ENCODE data around the gene FABP2.
"Not testable (repeated sequence)": the region's sequence is repeated elsewhere in the genome, so short reads cannot be mapped to it uniquely, and the experiment has no call there.

Gene FABP2

DNA sequence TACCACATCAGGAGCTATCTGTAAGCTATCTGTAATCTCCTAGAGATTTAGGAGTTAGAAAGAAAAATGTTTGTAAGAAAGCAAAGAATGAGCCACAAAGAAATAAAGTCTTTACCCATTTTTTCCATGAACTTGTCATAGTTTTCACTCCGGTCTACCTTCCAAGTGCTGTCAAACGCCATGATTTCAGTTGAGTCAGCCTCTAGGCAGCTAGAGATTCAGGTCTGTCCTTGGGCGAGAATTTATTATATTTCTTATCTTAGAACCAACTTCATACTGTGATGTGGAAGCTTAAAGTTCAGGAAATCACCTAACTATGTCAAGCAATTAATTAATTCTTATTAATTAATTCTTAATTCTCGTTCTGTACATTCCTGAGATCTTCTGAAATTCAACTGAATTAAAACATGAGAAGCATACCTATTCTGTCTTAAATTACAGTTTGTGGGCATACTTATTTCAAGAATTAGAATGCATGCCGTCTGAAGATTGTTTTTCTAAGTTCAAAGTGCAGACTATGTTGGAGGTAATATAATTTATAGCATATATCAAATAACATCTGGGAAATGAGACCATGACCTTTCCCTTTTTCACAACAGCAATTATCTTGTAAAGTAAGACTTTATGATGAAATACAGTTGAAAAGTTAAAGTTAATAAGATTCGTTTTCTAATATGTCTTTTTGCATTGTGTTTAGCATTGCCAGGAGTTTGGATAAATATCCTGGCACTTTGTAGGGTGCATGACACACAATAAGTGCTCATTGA, at the start of gene FABP2:
Gene FABP2, minus strand, starts transcription at position 218 of the 767 bp plus-strand sequence. Its CDS starts 36 bp downstream, at position 182.
- Histone ChIP-seq H3K9me3 (no peaks in the 10 kb centered on the region), H3K27ac (no peak within 1 kb of the TSS), H3K36me3 (no peaks in the 10 kb centered on the region), H3K27me3 (no peaks in the 10 kb centered on the region), H3K4me1 (no peaks in the 10 kb centered on the region), H3K4me3 (no peak within 1 kb of the TSS)
- intact Hi-C loops (cut with DNase I; ENCODE audit: low total_unique reads): no loop called here
- TF ChIP-seq, protein P1, sequence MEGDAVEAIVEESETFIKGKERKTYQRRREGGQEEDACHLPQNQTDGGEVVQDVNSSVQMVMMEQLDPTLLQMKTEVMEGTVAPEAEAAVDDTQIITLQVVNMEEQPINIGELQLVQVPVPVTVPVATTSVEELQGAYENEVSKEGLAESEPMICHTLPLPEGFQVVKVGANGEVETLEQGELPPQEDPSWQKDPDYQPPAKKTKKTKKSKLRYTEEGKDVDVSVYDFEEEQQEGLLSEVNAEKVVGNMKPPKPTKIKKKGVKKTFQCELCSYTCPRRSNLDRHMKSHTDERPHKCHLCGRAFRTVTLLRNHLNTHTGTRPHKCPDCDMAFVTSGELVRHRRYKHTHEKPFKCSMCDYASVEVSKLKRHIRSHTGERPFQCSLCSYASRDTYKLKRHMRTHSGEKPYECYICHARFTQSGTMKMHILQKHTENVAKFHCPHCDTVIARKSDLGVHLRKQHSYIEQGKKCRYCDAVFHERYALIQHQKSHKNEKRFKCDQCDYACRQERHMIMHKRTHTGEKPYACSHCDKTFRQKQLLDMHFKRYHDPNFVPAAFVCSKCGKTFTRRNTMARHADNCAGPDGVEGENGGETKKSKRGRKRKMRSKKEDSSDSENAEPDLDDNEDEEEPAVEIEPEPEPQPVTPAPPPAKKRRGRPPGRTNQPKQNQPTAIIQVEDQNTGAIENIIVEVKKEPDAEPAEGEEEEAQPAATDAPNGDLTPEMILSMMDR (IDR thresholded peaks at IDR 0.05): no peak
- DNase-seq: no peak

DNA sequence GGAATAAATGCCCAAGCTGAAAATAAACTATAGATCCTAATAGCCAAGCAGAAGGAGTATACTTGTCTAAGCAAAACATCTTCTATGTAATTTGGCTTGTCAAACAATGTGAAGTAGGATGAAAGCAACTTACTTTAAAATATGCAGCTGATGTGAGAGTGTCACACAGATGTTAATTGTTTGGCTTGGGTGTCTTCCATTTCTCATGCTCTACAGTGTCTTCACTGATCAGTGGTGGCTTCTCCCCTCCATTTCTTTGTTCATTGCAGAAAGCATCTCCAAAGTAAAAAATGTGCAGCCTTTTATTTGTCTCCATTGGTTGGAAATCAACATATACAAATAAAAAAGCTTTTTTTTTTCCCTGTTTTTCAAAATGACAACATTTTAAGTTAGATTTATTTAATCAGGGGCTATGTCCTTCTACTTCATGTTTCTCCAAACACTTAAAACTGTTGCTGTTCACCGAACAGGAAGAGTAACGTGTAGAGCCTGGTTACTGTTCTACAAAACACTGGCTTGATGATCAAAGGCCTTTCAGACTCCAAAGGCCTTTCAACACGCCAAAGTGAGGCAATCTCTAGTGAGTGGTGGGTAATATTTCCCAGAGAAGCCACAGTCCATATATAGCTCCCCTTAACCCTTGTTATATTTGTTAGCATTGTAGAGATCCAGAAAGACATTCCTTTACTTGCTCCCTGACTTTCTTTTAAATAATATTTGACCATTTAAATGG, 49.2 kb upstream of the FABP2 start:
- H3K27ac ChIP-seq; H3K9me3 ChIP-seq; intact Hi-C loops (cut with DNase I; ENCODE audit: low total_unique reads); H3K4me1 ChIP-seq; H3K4me3 ChIP-seq; H3K36me3 ChIP-seq; DNase-seq; H3K27me3 ChIP-seq: not testable (repeated sequence)

DNA sequence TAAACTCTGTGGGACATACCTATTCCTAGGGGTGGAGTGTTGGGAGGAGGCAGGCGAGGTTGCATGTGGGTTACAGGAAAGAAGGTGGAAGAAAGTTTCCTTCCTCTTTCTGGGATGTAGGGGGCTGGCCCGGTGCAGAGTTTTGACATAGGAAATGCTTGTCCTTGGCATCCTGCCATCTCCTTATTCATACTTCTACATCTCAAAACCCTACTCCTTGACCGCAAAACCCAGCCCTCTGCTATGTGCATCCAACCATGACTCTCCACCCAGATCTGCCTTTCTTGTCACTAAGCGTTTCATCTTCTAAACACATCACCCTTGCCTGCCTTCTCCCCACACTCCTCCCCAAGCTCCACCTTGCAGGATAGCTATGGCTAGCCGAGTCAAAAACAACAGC, 48.5 kb upstream of the FABP2 start:
- H3K27ac ChIP-seq; H3K4me1 ChIP-seq; intact Hi-C loops (cut with DNase I; ENCODE audit: low total_unique reads); H3K9me3 ChIP-seq; H3K4me3 ChIP-seq; H3K27me3 ChIP-seq; H3K36me3 ChIP-seq; DNase-seq: not testable (repeated sequence)

DNA sequence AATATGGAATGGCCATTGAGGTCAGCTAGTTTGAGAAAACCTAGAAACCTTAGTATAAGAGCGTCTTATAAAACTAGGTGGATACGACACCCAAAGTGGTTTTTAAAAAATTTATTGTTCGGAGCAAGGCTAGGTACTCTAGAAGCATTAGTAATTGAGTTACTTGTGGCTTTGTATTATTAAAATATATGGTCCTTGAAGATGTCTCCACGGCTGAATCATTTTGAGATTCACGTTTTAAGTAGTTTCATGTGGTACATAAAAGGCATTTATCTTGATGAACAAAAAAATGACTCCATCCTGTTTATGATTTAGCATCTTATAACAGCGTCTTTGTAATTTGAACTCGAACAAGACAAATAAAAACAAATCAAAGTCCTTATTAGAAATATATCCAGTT, 44.9 kb upstream of the FABP2 start:
- H3K36me3 ChIP-seq; H3K27ac ChIP-seq; intact Hi-C loops (cut with DNase I; ENCODE audit: low total_unique reads); H3K4me1 ChIP-seq; DNase-seq; H3K4me3 ChIP-seq; H3K9me3 ChIP-seq; H3K27me3 ChIP-seq: not testable (repeated sequence)

DNA sequence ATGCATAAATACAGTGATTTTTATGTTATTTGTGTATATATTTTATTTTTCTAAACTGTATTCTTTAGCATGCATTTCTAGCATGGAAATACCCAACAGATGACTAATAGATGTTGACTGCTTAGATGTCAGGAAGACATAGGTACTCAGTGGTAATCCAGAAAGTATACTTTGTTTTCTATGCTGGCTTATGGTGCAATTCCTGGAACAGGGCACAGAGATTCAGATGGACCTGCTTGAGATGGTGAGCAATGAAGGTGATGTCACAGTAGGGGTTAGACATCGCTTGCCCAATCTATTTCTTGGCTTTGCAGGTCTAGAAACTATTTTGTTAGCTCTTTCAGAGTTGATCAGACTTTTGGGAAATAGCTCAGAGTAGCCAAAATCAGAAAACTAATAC, 42.3 kb upstream of the FABP2 start:
- H3K4me3 ChIP-seq; DNase-seq; H3K9me3 ChIP-seq; H3K36me3 ChIP-seq; intact Hi-C loops (cut with DNase I; ENCODE audit: low total_unique reads); H3K4me1 ChIP-seq; H3K27ac ChIP-seq; H3K27me3 ChIP-seq: not testable (repeated sequence)

DNA sequence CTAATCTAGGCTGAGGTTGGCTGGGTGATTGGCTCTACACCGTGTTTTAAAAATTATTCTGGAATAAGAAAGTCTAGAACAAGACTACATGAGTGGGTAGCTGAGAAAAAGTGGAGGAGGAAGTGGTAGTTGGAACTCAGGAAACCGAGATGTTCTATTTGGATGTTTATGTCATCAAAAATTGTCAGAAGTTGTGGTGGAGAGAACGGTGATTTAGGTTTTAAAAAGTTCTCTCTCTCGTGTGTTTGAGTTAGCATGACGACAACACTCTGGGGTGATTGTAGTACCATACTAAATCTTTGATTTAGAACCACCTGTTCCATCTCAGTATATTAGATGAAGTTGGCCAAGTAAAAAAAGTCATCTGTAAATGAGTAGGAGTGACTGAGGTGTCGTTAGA, 41.4 kb upstream of the FABP2 start:
- DNase-seq; intact Hi-C loops (cut with DNase I; ENCODE audit: low total_unique reads); H3K27me3 ChIP-seq; H3K27ac ChIP-seq; H3K36me3 ChIP-seq; H3K4me3 ChIP-seq; H3K9me3 ChIP-seq; H3K4me1 ChIP-seq: not testable (repeated sequence)

DNA sequence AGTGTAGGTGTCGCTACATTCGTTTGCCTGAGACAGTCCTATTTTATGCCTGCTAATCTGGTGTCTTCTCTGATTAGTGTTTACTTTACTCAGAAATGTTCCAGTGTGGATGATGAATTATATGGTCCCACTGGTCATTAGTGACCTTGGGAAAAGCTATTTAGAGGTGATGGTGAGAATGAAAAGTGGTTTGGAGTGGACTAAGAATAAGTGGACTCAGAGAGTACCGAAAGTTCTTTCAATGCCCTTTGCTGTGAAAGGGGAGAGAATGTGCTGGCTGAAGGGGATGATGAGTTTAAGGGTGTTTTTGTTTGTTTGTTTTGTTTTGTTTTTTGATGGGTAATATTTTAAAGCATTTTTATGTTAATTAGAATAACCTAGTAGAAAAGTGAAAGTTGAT, 40.5 kb upstream of the FABP2 start:
- H3K36me3 ChIP-seq; H3K27ac ChIP-seq; H3K4me3 ChIP-seq; H3K4me1 ChIP-seq; DNase-seq; intact Hi-C loops (cut with DNase I; ENCODE audit: low total_unique reads); H3K9me3 ChIP-seq; H3K27me3 ChIP-seq: not testable (repeated sequence)

DNA sequence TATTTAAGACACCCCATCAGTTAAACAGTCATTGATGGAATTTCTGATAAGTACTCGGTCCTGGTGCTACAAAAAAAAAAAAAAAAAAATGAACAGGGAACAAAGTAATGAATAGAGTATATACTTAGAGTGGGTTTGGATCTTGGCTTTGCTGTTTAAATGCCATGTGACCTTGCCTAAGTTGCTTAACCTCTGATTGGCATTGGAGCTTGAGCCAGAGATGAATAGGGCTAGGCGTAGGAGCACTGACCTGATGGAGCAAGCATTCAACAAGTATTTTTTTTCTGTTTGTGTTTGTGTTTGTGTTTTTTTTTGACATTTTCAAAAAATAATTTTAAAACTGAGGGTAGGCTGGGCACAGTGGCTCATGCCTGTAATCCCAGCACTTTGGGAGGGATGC, 37.9 kb upstream of the FABP2 start:
- intact Hi-C loops (cut with DNase I; ENCODE audit: low total_unique reads); H3K4me3 ChIP-seq; H3K36me3 ChIP-seq; H3K27ac ChIP-seq; H3K9me3 ChIP-seq; H3K27me3 ChIP-seq; DNase-seq: not testable (repeated sequence)
- H3K4me1 ChIP-seq: peaks cover 0 to 21% (median 5%) of the 10 kb centered on the region in 4 donors

DNA sequence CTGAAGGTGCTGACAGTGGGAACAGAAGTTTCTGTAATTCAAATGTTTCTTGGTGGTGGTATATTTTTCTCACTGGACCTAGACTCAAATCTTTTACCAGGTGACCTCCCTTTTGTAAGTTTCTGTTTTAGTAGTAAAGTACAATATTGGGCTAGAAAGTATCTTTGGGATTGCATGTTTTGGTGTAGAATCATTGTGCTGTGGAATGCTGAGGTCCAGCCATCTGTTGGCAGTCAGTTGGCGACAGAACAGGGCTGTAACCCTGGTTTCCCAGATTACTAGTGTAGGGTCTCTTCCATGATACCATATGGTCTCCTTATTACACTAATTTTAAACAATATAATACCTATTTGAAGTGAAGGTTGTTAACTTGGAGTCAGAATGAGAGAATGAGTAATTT, 34.9 kb upstream of the FABP2 start:
- H3K9me3 ChIP-seq; DNase-seq; H3K36me3 ChIP-seq; intact Hi-C loops (cut with DNase I; ENCODE audit: low total_unique reads); H3K4me3 ChIP-seq; H3K27me3 ChIP-seq: not testable (repeated sequence)
- peak overlapping the region; percentile 47 to 66 for H3K27ac ChIP-seq
- H3K4me1 ChIP-seq: peaks cover 0 to 21% (median 5%) of the 10 kb centered on the region in 4 donors

DNA sequence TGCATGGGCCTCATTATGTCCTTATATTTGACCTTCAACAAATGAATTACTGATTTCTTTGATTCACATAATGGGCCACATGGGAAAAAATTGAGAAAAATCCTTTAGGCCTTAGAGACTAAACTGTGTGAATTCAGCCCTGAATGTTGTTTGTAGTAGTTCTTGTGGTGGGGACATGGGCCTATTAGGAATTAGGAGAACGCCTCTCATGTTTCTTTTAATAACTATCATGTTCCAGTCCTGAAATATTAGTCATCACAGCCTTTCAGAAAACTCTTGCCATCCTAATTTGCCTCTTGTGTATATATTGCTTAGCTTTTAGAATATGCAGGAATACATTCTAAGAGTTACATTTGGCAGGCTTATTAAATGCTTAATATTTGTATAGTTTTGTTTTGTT, 34.1 kb upstream of the FABP2 start:
- DNase-seq; H3K36me3 ChIP-seq; intact Hi-C loops (cut with DNase I; ENCODE audit: low total_unique reads); H3K9me3 ChIP-seq; H3K27me3 ChIP-seq; H3K4me3 ChIP-seq: not testable (repeated sequence)
- Histone ChIP-seq H3K27ac (peak overlapping the region; percentile 57 to 66), H3K4me1 (peaks cover 0 to 21% (median 5%) of the 10 kb centered on the region in 4 donors)

DNA sequence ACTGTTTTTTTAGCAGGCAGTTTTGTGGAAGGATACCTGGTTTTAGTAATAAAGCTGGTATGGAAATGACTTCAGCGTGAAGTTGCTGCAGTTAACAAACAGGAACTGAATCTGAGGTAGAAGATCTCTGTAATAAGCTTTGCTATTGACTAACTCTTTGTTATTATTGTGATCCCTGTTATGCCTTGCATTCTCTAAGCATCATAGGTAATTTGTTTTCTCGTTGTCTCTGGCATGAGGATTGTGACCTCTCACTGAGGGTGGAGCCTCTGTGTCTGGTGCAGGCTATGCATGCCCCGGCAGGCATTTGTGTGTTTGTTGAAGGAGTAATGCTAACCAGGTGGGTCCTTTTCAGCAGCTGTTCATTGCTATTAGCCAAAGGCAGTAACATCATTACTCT, 31.4 kb upstream of the FABP2 start:
- intact Hi-C loops (cut with DNase I; ENCODE audit: low total_unique reads); H3K27me3 ChIP-seq; H3K36me3 ChIP-seq; H3K9me3 ChIP-seq; H3K4me3 ChIP-seq; DNase-seq; H3K27ac ChIP-seq: not testable (repeated sequence)
- H3K4me1 ChIP-seq: peaks cover 0 to 26% (median 5%) of the 10 kb centered on the region in 4 donors

DNA sequence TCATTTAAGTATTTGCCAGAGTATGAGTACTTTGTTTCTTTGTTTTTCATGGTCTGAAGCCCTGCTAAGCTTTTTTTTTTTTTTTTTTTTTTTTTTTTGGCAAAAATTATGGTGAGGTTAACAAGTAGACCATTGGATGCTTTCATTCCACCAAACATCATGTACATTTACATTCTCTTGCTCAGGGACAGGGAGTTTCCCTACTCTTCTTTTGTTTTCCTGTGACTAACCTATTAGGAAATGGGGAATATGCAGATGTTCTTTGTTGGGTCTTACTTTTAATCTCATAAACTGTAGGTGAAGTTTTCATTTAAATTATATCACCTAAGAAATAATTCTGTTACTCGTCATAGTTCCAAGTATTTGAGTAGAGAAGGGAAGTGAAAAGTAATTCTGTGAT, 26.2 kb upstream of the FABP2 start:
- H3K4me3 ChIP-seq; H3K27me3 ChIP-seq; intact Hi-C loops (cut with DNase I; ENCODE audit: low total_unique reads); H3K36me3 ChIP-seq; H3K27ac ChIP-seq; DNase-seq; H3K9me3 ChIP-seq; H3K4me1 ChIP-seq: not testable (repeated sequence)

DNA sequence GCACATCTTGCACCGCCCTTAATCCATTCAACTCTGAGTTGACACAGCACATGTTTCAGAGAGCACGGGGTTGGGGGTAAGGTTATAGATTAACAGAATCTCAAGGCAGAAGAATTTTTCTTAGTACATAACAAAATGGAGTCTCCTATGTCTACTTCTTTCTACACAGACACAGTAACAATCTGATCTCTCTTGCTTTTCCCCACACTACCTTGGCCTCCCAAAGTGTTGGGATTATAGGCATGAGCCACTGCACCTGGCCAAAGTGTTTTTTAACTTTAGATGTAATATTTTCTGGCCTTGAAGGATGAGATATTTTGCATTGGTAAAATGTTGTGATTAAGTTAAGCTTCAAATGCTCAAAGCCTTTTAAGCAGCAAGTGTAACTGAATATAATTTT, 21.4 kb upstream of the FABP2 start:
- H3K27me3 ChIP-seq; H3K4me3 ChIP-seq; H3K9me3 ChIP-seq; H3K36me3 ChIP-seq; intact Hi-C loops (cut with DNase I; ENCODE audit: low total_unique reads); H3K27ac ChIP-seq; DNase-seq; H3K4me1 ChIP-seq: not testable (repeated sequence)

All from tibial artery (tissue), 4 donors.